T-cell (primary cell): ENCODE data around the gene POLRMT. TPM values are rescaled to one million over a fixed set of nuclear protein-coding genes. Genes with fewer than 3 reads are reported as not detected.
"Not testable (repeated sequence)": the region's sequence is repeated elsewhere in the genome, so short reads cannot be mapped to it uniquely, and the experiment has no call there.

Experiments used
- ATAC-seq, 4 experiments: fragments of 200-7000 bp in 3 of 4; fragments of 150-1000 bp in 1 of 4; cut with Tn5 transposase; replicated peaks in 1 of 4; 1 replicate in 3 of 4; 2 replicates in 1 of 4; pipeline ENCODE4 v1.10.0; 2021; ENCODE audit warnings: moderate library complexity in 3 of 4, mild to moderate bottlenecking in 2 of 4, moderate number of reproducible peaks in 1 of 4
- CTCF ChIA-PET, 2 donors: fragments of 300-600 bp; sonication (Branson Sonifier 250); formaldehyde crosslinking; loops; one replicate each; lab custom pipeline; 2022; ENCODE audit warnings: antibody characterized with exemption in 2 of 2; lab: Charles Lee
- POLR2A ChIA-PET, 2 donors: fragments of 300-600 bp; sonication (Branson Sonifier 250); formaldehyde crosslinking; loops; one replicate each; lab custom pipeline; 2022; ENCODE audit warnings: antibody characterized with exemption in 2 of 2; lab: Charles Lee
- DNase-seq, 35 experiments: peaks; one replicate each; pipeline versions ENCODE4 v3.0.0 to v3.0.0-alpha.2; 2013 to 2023
- H3K27ac ChIP-seq: one replicate; pipeline ENCODE4 v1.5.1; 2013; ENCODE audit warnings: low read length
- H3K27me3 ChIP-seq, 2 experiments: replicated peaks in 1 of 2; 1 replicate in 1 of 2; 2 replicates in 1 of 2; pipeline versions ENCODE4 v1.6.1 to v1.7.0; 2013; ENCODE audit warnings: low read length in 1 of 2, mixed read lengths in 1 of 2; ENCODE audit not compliant: control insufficient read depth in 2 of 2, insufficient read depth in 2 of 2; ENCODE audit errors: extremely low read depth in 1 of 2
- H3K36me3 ChIP-seq, 2 donors: 1 replicate in 1 of 2; 2 replicates in 1 of 2; pipeline versions ENCODE4 v1.6.1 to v1.7.0; 2013; ENCODE audit warnings: low read length in 1 of 2; ENCODE audit not compliant: control insufficient read depth in 2 of 2, insufficient read depth in 1 of 2; ENCODE audit errors: extremely low read depth in 1 of 2
- H3K4me1 ChIP-seq, 2 experiments: 1 replicate in 1 of 2; 2 replicates in 1 of 2; pipeline versions ENCODE4 v1.6.1 to v1.7.0; 2013; ENCODE audit warnings: low read length in 2 of 2, mixed read lengths in 1 of 2; ENCODE audit not compliant: insufficient read depth in 2 of 2, control insufficient read depth in 1 of 2; ENCODE audit errors: extremely low read depth in 1 of 2
- H3K4me3 ChIP-seq, 2 donors: 1 replicate in 1 of 2; 2 replicates in 1 of 2; pipeline versions ENCODE4 v1.5.1 to v1.7.0; 2013; ENCODE audit warnings: mild to moderate bottlenecking in 2 of 2, low read length in 1 of 2, moderate library complexity in 1 of 2; ENCODE audit not compliant: control insufficient read depth in 1 of 2; ENCODE audit errors: extremely low read depth in 1 of 2
- H3K9me3 ChIP-seq: 2 replicates; pipeline ENCODE4 v1.7.0; 2013
- H3K27ac Mint-ChIP-seq, 2 donors: one replicate each; pipeline ENCODE4 v1.8.0; 2020 to 2021; ENCODE audit warnings: mild to moderate bottlenecking in 2 of 2, mixed read lengths in 2 of 2
- H3K27me3 Mint-ChIP-seq, 2 donors: one replicate each; pipeline ENCODE4 v1.8.0; 2021 to 2022; ENCODE audit warnings: mixed read lengths in 2 of 2
- H3K36me3 Mint-ChIP-seq: one replicate; pipeline ENCODE4 v1.8.0; 2021; ENCODE audit warnings: mixed read lengths
- H3K4me1 Mint-ChIP-seq, 3 donors: one replicate each; pipeline ENCODE4 v1.8.0; 2020 to 2022; ENCODE audit warnings: mixed read lengths in 3 of 3, mild to moderate bottlenecking in 1 of 3
- H3K4me3 Mint-ChIP-seq, 3 donors: one replicate each; pipeline ENCODE4 v1.8.0; 2020 to 2022; ENCODE audit warnings: mild to moderate bottlenecking in 3 of 3, mixed read lengths in 3 of 3, moderate library complexity in 3 of 3
- H3K9me3 Mint-ChIP-seq, 3 donors: one replicate each; pipeline ENCODE4 v1.8.0; 2020 to 2022; ENCODE audit warnings: mixed read lengths in 3 of 3
- WGBS: methylation state at CpG from one replicate; pipeline ENCODE4 v1.1.5; 2013; ENCODE audit warnings: missing lambda C conversion rate; ENCODE audit not compliant: insufficient coverage; 5-methylcytosine and 5-hydroxymethylcytosine counted together
- total RNA-seq, 35 experiments: library from RNA in 6 of 35; stranded (reverse) in 6 of 35; fragments of 120-200 nt in 1 of 35; gene quantifications; one replicate each; pipeline versions ENCODE4 v1.2.1 to v1.2.4 and lab custom pipeline; 2013 to 2026

POLRMT gene
- total RNA-seq, 5 donors from 2014 or later (not counting 1 experiment from before 2014, with no cell fraction given) = 61.3 to 118 (median 103) TPM

- H3K9me3 Mint-ChIP-seq = no peaks in the 10 kb centered on the region
- H3K9me3 ChIP-seq = no peaks in the 10 kb centered on the region
- POLR2A ChIA-PET = no interaction called here
Measured at GRCh38 chr19:624433-625109, 8.8 kb downstream of the POLRMT start.

GRCh38 chr19:623974-624373 lies 9.4 kb downstream of the POLRMT start:
- Histone ChIP-seq H3K27me3 (no peaks in the 10 kb centered on the region), H3K27ac (no peak overlapping the region), H3K9me3 (no peaks in the 10 kb centered on the region), H3K36me3 (peaks cover 15 to 57% of the 10 kb centered on the region in 2 donors), H3K4me3 (no peak overlapping the region), H3K4me1 (no peaks in the 10 kb centered on the region)
- Mint-ChIP-seq H3K36me3 (peaks cover 21% of the 10 kb centered on the region), H3K4me3 (no peak overlapping the region), H3K27ac (no peak overlapping the region), H3K9me3 (no peaks in the 10 kb centered on the region), H3K4me1 (peaks cover 4 to 6% (median 4%) of the 10 kb centered on the region in 3 donors), H3K27me3 (no peaks in the 10 kb centered on the region)
- ChIA-PET POLR2A (no interaction called here), CTCF (no interaction called here)
- WGBS = 91% methylated on average over 16 of the region's 24 CpGs
- ATAC-seq (no peak), DNase-seq (no peak)

More at GRCh38 chr19:624433-625109, 8.8 kb downstream of the POLRMT start:
- no peaks in the 10 kb centered on the region for H3K27me3 ChIP-seq
- no peaks in the 10 kb centered on the region for H3K4me1 ChIP-seq
- no peak overlapping the region for H3K4me3 ChIP-seq
- H3K27ac Mint-ChIP-seq = no peak overlapping the region
- no peak overlapping the region for H3K4me3 Mint-ChIP-seq
- H3K36me3 Mint-ChIP-seq = peaks cover 21% of the 10 kb centered on the region
- H3K4me1 Mint-ChIP-seq = peaks cover 5 to 8% (median 6%) of the 10 kb centered on the region in 3 donors
- H3K36me3 ChIP-seq = peaks cover 15 to 57% of the 10 kb centered on the region in 2 donors
- H3K27me3 Mint-ChIP-seq = no peaks in the 10 kb centered on the region
- CTCF ChIA-PET = no interaction called here
- 92% methylated on average over 18 of the region's 24 CpGs for WGBS
- ATAC-seq = no peak
- DNase-seq = no peak
- no peak overlapping the region for H3K27ac ChIP-seq

GRCh38 chr19:623175-623916 lies 10.0 kb downstream of the POLRMT start:
- ATAC-seq = no peak
- Mint-ChIP-seq H3K27ac (no peak overlapping the region), H3K4me1 (peaks cover 0 to 2% (median 2%) of the 10 kb centered on the region in 3 donors), H3K4me3 (no peak overlapping the region), H3K9me3 (no peaks in the 10 kb centered on the region), H3K36me3 (peaks cover 21% of the 10 kb centered on the region), H3K27me3 (no peaks in the 10 kb centered on the region)
- 96% methylated on average over 41 of the region's 44 CpGs for WGBS
- DNase-seq = no peak
- POLR2A ChIA-PET = interaction anchor here in 1 of 2 donors (0.6 kb wide), 1 partner anchor 11 kb away, joined by 5 read pairs; no protein-coding TSS in a partner anchor
- Histone ChIP-seq H3K36me3 (peaks cover 13 to 56% of the 10 kb centered on the region in 2 donors), H3K27me3 (no peaks in the 10 kb centered on the region), H3K27ac (no peak overlapping the region), H3K4me3 (no peak overlapping the region), H3K9me3 (no peaks in the 10 kb centered on the region), H3K4me1 (no peaks in the 10 kb centered on the region)
- CTCF ChIA-PET = no interaction called here

- no peaks in the 10 kb centered on the region for H3K9me3 Mint-ChIP-seq
Measured at GRCh38 chr19:622666-623065, 10.7 kb downstream of the POLRMT start.

GRCh38 chr19:621819-622218 lies 11.5 kb downstream of the POLRMT start:
- H3K4me3 Mint-ChIP-seq = no peak overlapping the region
- H3K36me3 ChIP-seq = peaks cover 15 to 59% of the 10 kb centered on the region in 2 donors
- H3K27ac Mint-ChIP-seq = no peak overlapping the region
- no peaks in the 10 kb centered on the region for H3K4me1 ChIP-seq
- POLR2A ChIA-PET = no interaction called here
- H3K4me1 Mint-ChIP-seq = peaks cover 0 to under 1% (median under 1%) of the 10 kb centered on the region in 3 donors
- DNase-seq (no peak), ATAC-seq (no peak)
- WGBS = 94% methylated on average over 24 of the region's 24 CpGs
- H3K9me3 Mint-ChIP-seq = no peaks in the 10 kb centered on the region
- H3K4me3 ChIP-seq = no peak overlapping the region
- H3K27me3 Mint-ChIP-seq = no peaks in the 10 kb centered on the region
- H3K27ac ChIP-seq = no peak overlapping the region
- CTCF ChIA-PET = no interaction called here
- peaks cover 16% of the 10 kb centered on the region for H3K36me3 Mint-ChIP-seq
- no peaks in the 10 kb centered on the region for H3K9me3 ChIP-seq
- no peaks in the 10 kb centered on the region for H3K27me3 ChIP-seq

More at GRCh38 chr19:622666-623065, 10.7 kb downstream of the POLRMT start:
- H3K4me1 Mint-ChIP-seq = peaks cover 0 to 2% (median 2%) of the 10 kb centered on the region in 3 donors
- peaks cover 15 to 55% of the 10 kb centered on the region in 2 donors for H3K36me3 ChIP-seq
- no peaks in the 10 kb centered on the region for H3K27me3 Mint-ChIP-seq
- H3K4me3 ChIP-seq = no peak overlapping the region
- H3K27ac ChIP-seq = no peak overlapping the region
- H3K4me1 ChIP-seq = no peaks in the 10 kb centered on the region
- ATAC-seq (no peak), DNase-seq (no peak)
- no peak overlapping the region for H3K27ac Mint-ChIP-seq
- POLR2A ChIA-PET = interaction anchor here in 1 of 2 donors (0.6 kb wide), 1 partner anchor 10 kb away, joined by 5 read pairs; no protein-coding TSS in a partner anchor
- WGBS = 95% methylated on average over 35 of the region's 37 CpGs
- peaks cover 17% of the 10 kb centered on the region for H3K36me3 Mint-ChIP-seq
- no peaks in the 10 kb centered on the region for H3K9me3 ChIP-seq
- no peaks in the 10 kb centered on the region for H3K27me3 ChIP-seq
- CTCF ChIA-PET = no interaction called here
- H3K4me3 Mint-ChIP-seq = no peak overlapping the region

GRCh38 chr19:621191-621590 lies 12.1 kb downstream of the POLRMT start:
- CTCF ChIA-PET, H3K27me3 ChIP-seq, H3K27me3 Mint-ChIP-seq, DNase-seq, H3K4me3 ChIP-seq, H3K27ac ChIP-seq, H3K9me3 Mint-ChIP-seq, POLR2A ChIA-PET, ATAC-seq, H3K27ac Mint-ChIP-seq, H3K4me3 Mint-ChIP-seq, H3K4me1 Mint-ChIP-seq, H3K4me1 ChIP-seq, H3K9me3 ChIP-seq: not testable (repeated sequence)
- peaks cover 15 to 59% of the 10 kb centered on the region in 2 donors for H3K36me3 ChIP-seq
- H3K36me3 Mint-ChIP-seq = peaks cover 15% of the 10 kb centered on the region
- WGBS = 98% methylated on average over 35 of the region's 48 CpGs
